ENCODE data around the gene SPEM1.

DNA sequence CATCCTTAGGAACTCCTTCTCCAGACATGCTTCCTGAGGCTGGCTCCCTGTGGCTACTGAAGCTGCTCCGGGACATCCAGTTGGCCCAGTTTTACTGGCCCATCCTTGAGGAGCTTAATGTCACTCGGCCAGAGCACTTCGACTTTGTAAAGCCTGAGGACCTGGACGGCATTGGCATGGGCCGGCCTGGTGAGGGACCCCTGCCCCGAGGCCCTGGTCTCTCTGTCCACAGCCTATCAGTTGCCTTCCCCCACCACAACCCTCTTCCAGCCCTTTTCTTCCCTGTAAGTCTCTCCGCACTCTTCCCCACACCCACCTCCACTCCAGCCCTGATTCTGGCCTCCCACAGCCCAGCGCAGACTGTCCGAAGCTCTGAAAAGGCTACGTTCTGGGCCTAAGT, 37.2 kb upstream of the SPEM1 start:
- no peak for TF ChIP-seq POLR2A (IDR thresholded peaks at IDR 0.05)
- TF ChIP-seq, protein P1, sequence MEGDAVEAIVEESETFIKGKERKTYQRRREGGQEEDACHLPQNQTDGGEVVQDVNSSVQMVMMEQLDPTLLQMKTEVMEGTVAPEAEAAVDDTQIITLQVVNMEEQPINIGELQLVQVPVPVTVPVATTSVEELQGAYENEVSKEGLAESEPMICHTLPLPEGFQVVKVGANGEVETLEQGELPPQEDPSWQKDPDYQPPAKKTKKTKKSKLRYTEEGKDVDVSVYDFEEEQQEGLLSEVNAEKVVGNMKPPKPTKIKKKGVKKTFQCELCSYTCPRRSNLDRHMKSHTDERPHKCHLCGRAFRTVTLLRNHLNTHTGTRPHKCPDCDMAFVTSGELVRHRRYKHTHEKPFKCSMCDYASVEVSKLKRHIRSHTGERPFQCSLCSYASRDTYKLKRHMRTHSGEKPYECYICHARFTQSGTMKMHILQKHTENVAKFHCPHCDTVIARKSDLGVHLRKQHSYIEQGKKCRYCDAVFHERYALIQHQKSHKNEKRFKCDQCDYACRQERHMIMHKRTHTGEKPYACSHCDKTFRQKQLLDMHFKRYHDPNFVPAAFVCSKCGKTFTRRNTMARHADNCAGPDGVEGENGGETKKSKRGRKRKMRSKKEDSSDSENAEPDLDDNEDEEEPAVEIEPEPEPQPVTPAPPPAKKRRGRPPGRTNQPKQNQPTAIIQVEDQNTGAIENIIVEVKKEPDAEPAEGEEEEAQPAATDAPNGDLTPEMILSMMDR (IDR thresholded peaks at IDR 0.05) = no peak
